ENCODE data around the gene ATP11A. TPM values are rescaled to one million over a fixed set of nuclear protein-coding genes. Genes with fewer than 3 reads are reported as not detected.

Gene ATP11A
- total RNA-seq, 1 experiment from 2014 or later = 80.4 TPM

DNA sequence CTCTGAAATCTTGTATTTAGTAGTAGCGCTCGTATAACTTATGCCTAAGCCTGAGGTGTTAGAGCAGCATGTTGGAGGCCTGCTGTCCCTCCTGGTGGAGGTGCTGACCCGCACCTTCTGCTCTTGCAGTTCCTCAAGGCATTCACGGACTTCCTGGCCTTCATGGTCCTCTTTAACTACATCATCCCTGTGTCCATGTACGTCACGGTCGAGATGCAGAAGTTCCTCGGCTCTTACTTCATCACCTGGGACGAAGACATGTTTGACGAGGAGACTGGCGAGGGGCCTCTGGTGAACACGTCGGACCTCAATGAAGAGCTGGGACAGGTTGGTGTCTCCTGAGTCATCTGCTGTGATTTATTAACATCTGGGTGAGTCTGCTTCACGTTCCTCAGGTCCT is 136.7 kb downstream of the ATP11A start:
- H3K79me2 ChIP-seq (ENCODE audit: insufficient read depth, low read length) = no peaks in the 10 kb centered on the region
- no peaks in the 10 kb centered on the region for H3K9me2 ChIP-seq (ENCODE audit: insufficient read depth)
- no peaks in the 10 kb centered on the region for H3K9me3 ChIP-seq (ENCODE audit: control insufficient read depth in 1 of 2, insufficient read depth in 1 of 2, low read depth in 1 of 2, low read length in 2 of 2)
- BruUV-seq (replicated peaks) = no TSS peak
- DNase-seq (ENCODE audit: low read depth, low spot score) (no peak), ATAC-seq (no peak)
- no peaks in the 10 kb centered on the region for H4K20me1 ChIP-seq (ENCODE audit: insufficient read depth)
- H3K36me3 ChIP-seq (ENCODE audit: control insufficient read depth in 1 of 2, insufficient read depth in 2 of 2, low read length in 2 of 2) = peaks cover 3 to 22% of the 10 kb centered on the region in 2 experiments; a peak in 3 of 4 replicates
- no peaks in the 10 kb centered on the region for H3K27me3 ChIP-seq (ENCODE audit: insufficient read depth, low read length)
- H2AFZ ChIP-seq (ENCODE audit: low read depth, low read length, poor library complexity, severe bottlenecking) = no peak overlapping the region
- H3K4me2 ChIP-seq (ENCODE audit: low read length) = no peak overlapping the region
- ChIA-PET RAD21 (ENCODE audit: low non-redundant PET in 1 of 2, low total read pairs in 2 of 2, uncharacterized antibody in 2 of 2, unreplicated experiment in 2 of 2) (no interaction called here), POLR2A (no interaction called here), CTCF (no interaction called here)
- H3K4me3 ChIP-seq (replicated peaks in 1 of 2; ENCODE audit: low read depth in 1 of 2, low read length in 2 of 2) = no peak overlapping the region
- H3K9ac ChIP-seq (ENCODE audit: low read length) = no peak overlapping the region
- TF ChIP-seq SP1 (IDR thresholded peaks at IDR 0.05; ENCODE audit: low read depth) = no peak
- TF ChIP-seq, protein P1, sequence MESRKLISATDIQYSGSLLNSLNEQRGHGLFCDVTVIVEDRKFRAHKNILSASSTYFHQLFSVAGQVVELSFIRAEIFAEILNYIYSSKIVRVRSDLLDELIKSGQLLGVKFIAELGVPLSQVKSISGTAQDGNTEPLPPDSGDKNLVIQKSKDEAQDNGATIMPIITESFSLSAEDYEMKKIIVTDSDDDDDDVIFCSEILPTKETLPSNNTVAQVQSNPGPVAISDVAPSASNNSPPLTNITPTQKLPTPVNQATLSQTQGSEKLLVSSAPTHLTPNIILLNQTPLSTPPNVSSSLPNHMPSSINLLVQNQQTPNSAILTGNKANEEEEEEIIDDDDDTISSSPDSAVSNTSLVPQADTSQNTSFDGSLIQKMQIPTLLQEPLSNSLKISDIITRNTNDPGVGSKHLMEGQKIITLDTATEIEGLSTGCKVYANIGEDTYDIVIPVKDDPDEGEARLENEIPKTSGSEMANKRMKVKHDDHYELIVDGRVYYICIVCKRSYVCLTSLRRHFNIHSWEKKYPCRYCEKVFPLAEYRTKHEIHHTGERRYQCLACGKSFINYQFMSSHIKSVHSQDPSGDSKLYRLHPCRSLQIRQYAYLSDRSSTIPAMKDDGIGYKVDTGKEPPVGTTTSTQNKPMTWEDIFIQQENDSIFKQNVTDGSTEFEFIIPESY (IDR thresholded peaks at IDR 0.05; ENCODE audit: extremely low read depth, insufficient replicate concordance, low read length) = no peak
- TF ChIP-seq RAD21 (IDR thresholded peaks at IDR 0.05; ENCODE audit: low read depth) = no peak
- no peak for TF ChIP-seq ZFX (IDR thresholded peaks at IDR 0.05)
- no peak for TF ChIP-seq SRF (IDR thresholded peaks at IDR 0.05; ENCODE audit: low read depth)
- no peak for TF ChIP-seq CBX3 (IDR thresholded peaks at IDR 0.05; ENCODE audit: low read depth)
- no peak for TF ChIP-seq YY1 (IDR thresholded peaks at IDR 0.05; ENCODE audit: extremely low read depth, insufficient replicate concordance, low read depth, low read length)
- no peak for TF ChIP-seq ZNF274 (IDR thresholded peaks at IDR 0.05; ENCODE audit: low read depth, low read length)
- no peak for TF ChIP-seq POLR2AphosphoS5 (IDR thresholded peaks at IDR 0.05; ENCODE audit: low read depth, low read length)
- no peak overlapping the region for H3K27ac ChIP-seq (ENCODE audit: low read depth, low read length)
- intact Hi-C loops (cut with micrococcal nuclease) = no loop called here
- H3K4me1 ChIP-seq (ENCODE audit: control insufficient read depth in 1 of 2, insufficient read depth in 2 of 2, low read length in 2 of 2) = no peaks in the 10 kb centered on the region

Data from HCT116 (cell line).